GM15510 (cell line): Measurements from ENCODE around the gene ADGRB2.

Experiments used
- POLR2A ChIP-seq: IDR thresholded peaks from 3 replicates; pipeline ENCODE4 v1.6.1; 2011; ENCODE audit warnings: borderline replicate concordance; ENCODE audit not compliant: insufficient read length; ENCODE audit errors: extremely low read depth

The ADGRB2 gene

DNA sequence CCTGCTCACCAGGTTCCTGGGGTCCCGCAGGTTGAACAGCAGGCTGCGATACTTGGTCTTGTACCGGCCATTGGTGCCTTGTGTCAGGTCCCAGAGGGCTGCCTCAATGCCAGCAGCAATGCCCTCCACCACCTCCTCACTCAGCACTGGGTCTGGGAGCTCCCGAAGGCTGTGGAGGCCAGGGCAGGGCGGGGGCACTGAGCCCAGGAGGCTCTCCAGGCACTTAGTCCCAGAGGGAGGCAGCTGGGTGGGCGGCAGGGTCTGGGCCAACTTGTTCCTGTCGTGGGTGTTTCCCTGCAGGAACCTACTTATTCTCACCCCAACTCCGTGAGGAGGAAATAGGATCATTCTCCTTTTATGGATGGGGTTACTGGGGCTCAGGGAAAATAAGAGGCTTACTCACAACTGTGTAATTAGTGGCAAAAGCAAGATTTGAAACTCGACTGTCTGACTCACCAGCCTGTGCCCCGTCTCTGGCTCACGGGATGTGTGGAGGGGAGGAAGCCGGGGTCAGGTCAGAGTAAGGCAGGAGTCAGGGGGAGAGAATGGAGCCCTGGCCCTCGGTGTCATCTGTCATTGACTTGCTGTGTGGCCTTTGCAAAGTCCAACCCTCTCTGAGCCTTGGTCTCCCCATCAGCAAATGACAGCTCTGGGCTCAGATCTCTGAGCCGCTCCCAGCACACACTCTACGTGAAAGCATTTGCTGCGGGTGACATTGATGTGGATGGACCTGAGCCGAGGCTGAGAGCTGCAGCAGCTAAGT, 34.5 kb upstream of the ADGRB2 start:
- no peak for TF ChIP-seq POLR2A

DNA sequence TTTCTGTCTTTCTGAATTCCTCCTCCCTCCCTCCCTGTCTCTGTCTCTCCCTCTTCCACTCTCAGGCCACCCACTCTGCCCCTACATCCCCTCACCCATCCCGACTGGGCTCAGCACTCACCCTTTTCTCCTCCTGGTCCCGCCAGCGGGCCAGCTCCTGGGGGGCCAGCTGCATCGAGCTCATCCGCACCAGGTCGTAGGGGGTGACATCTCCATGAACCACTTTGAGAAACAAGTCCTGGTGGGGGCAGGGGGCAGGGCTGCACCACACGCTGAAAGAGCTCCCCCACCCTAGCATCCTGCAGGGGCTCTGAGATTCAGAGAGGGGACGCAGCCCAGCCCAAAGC, 33.9 kb upstream of the ADGRB2 start:
- TF ChIP-seq POLR2A, result no peak

DNA sequence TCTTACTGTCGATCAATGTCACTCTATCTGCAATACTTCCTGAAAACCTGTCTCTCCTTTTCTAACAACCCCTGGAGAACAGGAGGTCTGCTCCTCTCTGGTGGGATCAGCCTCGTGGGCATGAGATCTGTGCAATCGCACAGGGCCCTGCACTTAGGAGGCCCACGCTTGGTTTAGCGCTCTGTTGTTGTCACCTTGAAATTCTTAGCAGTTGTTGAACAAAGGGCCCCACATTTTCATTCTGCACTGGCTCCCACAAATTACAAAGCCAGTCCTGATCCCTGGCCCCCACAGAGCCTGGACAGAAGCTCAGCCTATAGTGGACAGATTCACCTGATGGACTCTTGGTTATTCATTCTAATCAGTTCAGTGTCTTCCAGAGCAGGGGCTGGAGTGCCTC, 33.1 kb upstream of the ADGRB2 start:
- TF ChIP-seq POLR2A, result no peak

DNA sequence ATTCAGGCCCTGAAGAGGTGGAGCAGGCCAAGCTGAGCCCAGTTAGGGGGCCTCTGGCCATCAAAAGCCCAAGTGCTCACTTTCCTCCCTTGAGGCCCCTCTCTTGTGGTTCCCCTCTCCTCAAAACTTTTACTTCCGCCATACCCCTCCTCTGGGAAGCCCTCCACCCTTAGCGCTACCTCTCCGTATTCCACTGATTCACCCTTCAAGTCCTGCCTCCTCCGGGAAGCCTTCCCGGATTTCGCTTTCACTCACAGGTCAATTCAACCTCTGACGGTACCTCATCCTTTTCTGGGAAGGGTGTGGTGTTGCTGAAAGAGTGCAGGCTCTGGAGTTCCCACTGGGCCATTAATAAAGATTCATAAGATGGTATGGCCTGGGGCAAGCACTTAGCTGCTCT, 32.6 kb upstream of the ADGRB2 start:
- TF ChIP-seq POLR2A, result no peak

DNA sequence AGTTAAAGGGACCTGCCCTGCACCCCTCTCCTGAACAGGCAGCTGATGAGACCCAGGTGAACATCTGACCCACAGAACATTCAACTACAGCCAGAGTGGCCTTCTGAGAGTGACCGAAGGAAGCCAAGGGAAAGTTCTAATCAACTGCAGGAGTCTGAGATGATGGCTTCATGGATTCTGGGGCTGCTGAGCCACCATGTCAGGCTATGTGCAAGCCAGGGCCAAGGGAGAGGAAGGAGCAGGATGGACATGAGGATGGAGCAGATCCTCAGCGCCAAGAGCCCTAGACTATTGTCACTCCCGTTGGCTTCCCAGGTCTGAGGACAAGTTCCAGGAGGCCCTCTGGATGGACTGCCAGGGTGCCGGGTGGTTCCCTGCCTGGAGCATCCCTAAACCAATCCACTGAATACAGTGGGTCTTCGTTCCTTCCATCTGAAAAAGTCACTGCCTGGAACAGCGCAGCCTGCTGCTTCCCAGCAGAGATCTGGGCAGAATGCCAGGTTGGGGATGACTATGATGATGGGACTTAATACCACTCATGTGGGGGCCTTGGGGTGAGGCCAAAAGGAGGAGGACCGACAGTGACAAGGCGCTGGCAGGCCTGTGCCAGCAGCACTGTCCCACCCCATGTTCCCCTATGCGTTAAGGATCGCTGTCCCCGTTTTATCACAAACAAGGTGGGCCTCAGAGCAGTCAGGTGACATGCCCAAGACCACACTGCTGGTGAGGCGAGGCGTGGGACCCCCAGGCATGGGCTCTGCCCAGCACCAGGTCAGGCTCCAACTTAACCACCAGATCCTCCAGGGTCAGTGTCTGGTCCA, 31.9 kb upstream of the ADGRB2 start:
- TF ChIP-seq POLR2A, result no peak

DNA sequence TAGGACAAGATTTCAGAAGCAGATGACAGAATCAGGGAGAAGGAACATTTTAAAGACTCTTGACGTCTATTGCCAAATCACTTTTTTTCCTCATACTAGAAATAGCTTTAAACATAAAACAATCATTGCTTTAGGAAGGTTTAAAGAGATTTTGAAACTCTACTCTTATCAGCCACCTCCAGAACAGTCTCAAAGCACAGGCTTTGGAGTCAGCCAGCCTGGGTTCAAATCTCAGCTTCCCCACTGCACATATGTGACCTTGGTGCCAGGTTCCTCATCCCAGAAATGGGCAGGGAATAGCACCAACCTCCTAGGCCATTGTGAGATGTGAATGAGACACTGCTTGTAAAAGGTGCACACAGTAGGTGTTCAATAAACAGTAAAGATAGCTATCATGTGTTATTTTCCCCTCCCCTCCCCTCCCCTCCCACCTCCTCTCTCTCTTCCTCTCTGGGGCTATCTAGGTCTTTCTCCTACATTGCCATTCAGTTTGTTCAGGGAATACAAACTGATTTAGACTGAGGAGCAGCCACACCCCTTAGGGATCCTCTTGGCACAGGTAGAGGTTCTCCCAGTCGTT, 31.0 kb upstream of the ADGRB2 start:
- no peak for TF ChIP-seq POLR2A

DNA sequence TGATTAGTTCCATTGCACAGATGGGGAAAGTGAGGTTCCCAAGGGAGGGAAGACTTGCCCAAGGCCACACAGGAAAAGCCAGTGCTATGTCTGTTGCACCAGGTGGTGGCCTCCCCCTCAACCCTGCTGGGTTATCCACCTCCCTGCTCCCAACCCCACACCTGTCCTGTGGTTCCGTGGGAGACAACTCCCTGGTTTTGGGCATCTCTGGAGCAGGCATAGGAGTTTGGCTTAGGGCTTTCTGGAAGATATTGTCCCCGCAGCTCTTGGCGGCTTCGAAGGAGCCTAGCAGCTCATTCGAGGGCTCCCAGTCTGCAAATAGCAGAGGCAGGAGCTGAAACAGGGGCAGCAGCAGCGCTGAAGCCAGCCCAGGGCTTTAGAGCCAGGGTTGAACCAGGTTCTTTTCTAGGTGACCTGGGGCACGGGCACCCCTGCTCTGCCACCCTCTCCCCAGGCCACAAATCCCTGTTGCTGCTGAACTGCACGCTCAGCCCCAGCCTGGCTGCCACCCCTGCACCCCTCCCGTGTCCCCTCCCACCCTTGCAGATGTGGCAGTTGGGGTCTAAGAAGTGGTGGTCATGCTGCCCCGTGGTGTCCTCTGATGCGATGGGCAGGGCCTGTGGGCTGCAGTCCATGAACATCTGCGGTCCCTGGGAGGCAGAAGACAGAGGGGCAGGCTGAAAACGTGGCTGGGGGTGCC, 29.6 kb upstream of the ADGRB2 start:
- TF ChIP-seq POLR2A, result no peak

DNA sequence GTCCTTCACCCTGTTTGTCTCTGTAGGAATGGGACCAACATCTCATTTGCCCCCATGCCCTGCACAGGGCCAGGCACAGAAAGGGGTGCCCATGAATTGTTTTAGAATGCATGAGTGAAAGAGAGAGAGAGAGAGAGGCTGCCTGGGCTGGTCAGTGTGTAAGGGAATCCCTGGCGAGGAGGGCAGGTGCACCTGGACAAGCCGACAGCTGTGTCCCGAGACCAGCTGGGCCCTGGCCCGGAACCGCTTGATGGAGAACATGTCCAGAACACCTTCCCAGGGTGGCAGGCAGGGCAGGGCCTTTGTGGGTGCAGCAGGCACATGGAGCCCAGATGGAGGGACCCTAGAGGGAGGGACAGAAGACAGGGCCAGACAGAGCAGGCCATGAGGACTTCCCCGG, 28.9 kb upstream of the ADGRB2 start:
- TF ChIP-seq POLR2A, result no peak

DNA sequence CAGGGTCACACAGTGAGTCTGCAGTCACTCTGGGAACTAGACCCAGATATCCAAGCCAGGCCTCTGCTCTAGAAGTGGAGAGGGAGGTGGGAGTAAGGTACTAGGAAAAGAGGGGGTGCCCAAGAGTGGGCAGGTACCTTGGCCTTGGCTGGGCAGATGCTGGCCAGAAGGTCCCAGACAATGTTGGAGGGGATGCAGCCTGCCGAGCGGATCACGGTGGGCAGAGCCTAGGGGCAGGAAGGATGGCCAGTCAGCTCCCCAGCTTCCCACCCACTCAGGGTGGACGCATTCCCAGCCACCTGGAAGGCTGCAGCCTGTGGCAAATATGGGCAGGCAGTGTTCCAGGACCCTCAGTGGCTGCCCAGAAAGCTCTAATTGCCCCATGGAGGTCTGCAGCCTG, 28.4 kb upstream of the ADGRB2 start:
- TF ChIP-seq POLR2A, result no peak

DNA sequence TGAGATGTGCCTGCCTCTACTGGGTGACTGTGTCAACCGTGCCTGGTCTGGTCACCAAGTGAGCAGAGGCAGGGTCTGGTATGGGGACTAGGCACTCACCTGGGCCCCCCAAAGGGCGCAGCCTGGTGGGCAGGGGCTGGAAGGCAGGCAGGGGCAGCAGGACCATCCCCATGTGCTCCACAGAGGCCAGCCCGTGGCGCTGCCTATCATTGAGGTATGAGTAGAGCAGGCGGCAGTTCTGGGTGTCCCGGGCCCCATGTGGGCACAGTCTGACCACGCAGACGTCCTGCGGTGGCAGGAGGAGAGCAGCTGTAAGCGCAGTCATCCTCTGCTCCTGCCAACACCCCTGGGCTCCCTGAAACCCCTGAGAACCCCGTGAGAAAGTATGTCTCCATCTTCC, 28.0 kb upstream of the ADGRB2 start:
- TF ChIP-seq POLR2A, result no peak

DNA sequence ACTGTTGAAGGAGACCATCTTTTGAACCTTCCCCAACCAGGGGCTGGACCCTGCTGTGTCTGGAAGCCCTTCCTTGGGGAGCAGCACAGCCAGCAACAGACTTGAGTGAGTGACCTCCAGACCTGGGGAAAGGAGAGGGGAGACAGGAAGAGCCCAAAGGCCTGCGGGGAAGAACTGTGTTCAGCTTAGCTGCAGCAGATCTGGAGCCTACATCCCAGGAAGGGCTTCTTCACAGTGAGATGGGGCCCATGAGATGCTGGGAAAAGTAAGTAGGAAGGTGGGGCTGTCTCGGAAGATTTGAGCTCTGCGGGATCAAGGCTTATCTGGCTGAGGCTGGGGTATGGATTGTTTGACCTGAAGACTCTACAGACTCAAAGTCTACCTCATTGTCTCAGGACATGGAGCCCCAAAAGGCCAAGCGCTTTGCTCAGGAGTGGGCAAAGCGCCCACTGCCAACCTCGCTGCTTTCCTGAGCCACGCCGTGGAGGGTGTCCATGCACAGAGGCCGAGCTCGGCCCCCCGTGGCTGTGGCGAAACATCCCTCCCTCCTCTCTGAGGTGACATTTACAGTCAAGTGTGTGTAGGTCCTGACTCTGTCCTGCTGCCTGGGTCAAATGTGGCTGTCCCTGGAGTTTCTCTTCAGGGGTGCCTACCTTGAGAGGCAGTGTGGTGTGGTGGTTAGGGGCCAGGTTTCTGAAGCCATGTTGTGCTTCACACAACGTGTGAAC, 27.2 kb upstream of the ADGRB2 start:
- TF ChIP-seq POLR2A, result no peak

DNA sequence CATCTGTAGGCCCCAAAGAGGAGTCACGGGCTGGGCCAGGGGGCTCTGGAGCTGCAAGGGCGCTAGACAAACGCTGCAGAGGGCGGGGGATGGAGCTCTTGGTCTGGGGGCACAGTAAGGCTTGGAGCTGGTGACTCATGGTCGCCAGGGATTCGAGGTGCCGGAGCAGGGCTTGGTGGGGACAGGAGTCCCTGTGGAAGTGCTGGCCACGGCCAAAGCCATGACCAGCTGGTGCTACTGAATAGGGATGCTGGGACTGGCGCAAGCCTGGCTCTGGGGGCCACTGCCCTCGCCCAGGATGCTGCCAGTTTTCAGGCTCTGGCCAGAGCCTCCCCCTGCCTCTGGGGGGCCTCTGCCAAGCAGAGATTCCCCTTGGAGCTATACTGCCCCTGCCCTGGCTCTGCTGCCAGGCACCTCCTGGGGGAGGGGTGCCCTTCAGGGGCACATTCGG, 26.5 kb upstream of the ADGRB2 start:
- TF ChIP-seq POLR2A, result no peak

DNA sequence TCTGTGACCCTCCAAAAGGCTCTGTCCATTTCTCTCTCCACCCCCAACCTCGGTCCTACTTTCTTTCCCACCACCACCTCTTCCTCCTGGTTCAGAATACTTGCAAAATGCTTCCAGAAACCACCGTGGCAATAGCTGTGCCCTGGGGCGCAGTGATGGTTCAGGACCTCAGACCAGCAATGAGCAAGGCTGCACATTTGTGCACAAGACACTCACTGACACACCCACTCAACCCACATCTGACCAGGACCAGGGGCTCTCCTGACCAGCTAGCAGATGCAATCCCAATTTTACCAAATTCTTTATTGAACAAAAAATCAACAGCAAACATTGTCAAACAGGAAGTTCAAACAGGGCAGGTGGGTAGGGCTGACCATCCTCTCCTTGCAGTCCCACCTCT, 26.0 kb upstream of the ADGRB2 start:
- no peak for TF ChIP-seq POLR2A

DNA sequence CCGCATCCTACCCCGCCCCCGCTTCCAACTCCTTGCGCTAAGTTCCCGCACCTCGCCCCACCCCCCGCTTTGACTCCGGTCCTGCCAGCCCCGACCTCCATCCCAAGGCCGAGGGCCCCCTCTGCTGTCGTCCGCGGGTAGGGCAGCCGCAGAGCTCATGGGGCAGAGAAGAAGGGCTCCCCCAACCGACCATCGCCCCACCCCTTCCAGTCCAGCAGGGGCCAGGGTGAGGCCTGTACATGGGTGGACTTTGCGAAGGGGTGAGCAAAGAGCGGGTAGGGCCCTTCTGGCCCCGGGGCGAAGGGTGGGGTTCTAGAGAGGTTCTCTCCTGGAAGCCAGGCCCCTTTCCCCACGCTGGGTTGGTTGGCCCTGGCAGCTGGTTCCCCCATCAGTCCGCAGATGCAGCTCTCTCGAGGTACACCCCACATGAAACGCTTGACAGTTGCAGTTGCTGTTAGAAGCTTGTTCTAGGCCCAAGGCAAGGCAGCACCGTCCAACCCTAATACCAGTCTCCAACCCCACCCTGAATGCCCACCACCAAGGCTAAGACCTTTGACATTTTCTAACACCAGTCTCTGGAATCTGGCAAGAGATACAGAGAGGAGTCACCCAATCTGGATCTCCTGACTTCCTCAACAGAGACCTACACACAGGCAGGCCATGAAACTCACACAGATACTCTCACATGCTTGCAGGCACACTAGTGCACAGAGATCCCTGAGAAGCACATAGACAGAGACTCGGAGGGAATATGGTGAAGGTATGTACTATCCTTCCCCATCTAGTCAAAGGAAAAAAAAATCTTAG, 25.3 kb upstream of the ADGRB2 start:
- no peak for TF ChIP-seq POLR2A
